C4-2B (cell line): ENCODE results near the gene ARHGAP11A.
"Not testable (repeated sequence)": the region's sequence is repeated elsewhere in the genome, so short reads cannot be mapped to it uniquely, and the experiment has no call there.

ENCODE experiments used
- ZFX ChIP-seq: fragments of 450-650 bp; IDR thresholded peaks from 2 replicates; pipeline ENCODE4 v1.6.1; 2017
- TF ChIP-seq, protein P1 (sequence below): fragments of 450-650 bp; conservative IDR thresholded peaks from 2 replicates; pipeline ENCODE4 v1.5.1; 2017; ENCODE audit warnings: mild to moderate bottlenecking

DNA sequence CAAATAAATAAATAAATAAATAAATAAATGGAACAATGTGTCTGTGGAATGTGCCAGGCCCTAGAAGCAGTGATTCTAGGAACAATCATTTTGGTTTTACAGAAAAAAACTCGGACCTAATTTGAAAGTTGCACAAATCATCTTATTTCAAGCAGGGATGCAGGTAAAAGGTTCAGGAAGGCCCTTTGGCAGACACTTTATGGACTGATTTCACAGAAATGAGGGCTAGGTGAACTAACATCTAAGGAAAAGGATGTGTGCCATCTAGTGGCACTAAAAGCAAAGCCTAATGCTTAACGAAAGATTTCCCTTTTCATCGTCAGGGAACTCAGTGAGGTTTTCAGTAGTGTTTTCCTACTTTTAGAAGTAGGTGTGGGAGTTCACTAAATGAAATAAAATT is 4.6 kb upstream of the ARHGAP11A start:
- TF ChIP-seq, protein P1, sequence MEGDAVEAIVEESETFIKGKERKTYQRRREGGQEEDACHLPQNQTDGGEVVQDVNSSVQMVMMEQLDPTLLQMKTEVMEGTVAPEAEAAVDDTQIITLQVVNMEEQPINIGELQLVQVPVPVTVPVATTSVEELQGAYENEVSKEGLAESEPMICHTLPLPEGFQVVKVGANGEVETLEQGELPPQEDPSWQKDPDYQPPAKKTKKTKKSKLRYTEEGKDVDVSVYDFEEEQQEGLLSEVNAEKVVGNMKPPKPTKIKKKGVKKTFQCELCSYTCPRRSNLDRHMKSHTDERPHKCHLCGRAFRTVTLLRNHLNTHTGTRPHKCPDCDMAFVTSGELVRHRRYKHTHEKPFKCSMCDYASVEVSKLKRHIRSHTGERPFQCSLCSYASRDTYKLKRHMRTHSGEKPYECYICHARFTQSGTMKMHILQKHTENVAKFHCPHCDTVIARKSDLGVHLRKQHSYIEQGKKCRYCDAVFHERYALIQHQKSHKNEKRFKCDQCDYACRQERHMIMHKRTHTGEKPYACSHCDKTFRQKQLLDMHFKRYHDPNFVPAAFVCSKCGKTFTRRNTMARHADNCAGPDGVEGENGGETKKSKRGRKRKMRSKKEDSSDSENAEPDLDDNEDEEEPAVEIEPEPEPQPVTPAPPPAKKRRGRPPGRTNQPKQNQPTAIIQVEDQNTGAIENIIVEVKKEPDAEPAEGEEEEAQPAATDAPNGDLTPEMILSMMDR = peak; percentile 10; the same call in 1 of the 2 replicates
- TF ChIP-seq ZFX = not testable (repeated sequence)
